GM21737 (cell line): ENCODE data around the gene TIMP2.
"Not testable (repeated sequence)": the region's sequence is repeated elsewhere in the genome, so short reads cannot be mapped to it uniquely, and the experiment has no call there.

ENCODE experiments used
- ATAC-seq: cut with Tn5 transposase; IDR thresholded peaks from one replicate; pipeline ENCODE4 v1.9.1; 2021; ENCODE audit warnings: mild to moderate bottlenecking, moderate library complexity; ENCODE audit not compliant: unreplicated experiment

TIMP2 gene

GRCh38 chr17:78908426-78908825 is 16.8 kb downstream of the TIMP2 start:
- no peak for ATAC-seq

GRCh38 chr17:78905541-78905940 is 19.6 kb downstream of the TIMP2 start:
- ATAC-seq: no peak

GRCh38 chr17:78905116-78905515 is 20.1 kb downstream of the TIMP2 start:
- no peak for ATAC-seq

- ATAC-seq: no peak
Measured at GRCh38 chr17:78904371-78904770, 20.8 kb downstream of the TIMP2 start.

DNA sequence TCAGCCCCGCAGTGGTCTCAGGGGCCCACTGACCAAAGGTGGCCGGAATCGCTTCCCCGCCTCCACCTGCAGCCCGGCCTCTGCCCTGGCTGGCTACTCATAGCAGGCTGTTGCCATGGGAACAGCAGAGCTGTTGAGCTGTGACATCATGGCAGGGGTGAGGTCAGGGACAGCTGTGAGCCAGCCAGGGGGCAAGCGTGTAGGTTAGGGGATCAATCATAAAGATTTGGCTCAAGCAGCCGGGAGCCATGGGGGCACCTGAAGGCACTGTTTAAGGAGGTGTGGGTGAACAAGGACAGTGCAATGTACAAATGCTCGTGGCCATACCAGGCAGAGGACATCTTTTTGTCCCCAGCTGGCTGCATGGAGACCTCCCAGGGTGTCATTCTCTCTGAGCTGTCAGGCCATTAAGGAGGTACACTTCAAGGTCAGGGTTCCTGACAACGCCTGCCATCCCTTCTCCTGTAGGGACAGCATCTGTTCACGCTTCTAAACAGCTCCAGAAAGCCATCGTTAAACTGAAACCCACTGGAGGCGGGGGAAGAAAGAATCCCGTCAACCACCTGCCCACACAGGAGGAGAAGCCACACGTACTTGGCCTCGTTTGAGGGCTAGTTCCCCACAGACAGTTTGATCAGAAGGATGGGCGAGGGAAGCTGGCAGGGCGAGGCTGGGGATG is 21.9 kb downstream of the TIMP2 start, which contains the start of gene CEP295NL:
Gene CEP295NL (minus strand): TSS at position 101 of the 679 bp plus-strand sequence. CDS start 1,373 bp downstream, outside the sequence.
- ATAC-seq: no peak

GRCh38 chr17:78902231-78902630 is 23.0 kb downstream of the TIMP2 start:
- not testable (repeated sequence) for ATAC-seq

DNA sequence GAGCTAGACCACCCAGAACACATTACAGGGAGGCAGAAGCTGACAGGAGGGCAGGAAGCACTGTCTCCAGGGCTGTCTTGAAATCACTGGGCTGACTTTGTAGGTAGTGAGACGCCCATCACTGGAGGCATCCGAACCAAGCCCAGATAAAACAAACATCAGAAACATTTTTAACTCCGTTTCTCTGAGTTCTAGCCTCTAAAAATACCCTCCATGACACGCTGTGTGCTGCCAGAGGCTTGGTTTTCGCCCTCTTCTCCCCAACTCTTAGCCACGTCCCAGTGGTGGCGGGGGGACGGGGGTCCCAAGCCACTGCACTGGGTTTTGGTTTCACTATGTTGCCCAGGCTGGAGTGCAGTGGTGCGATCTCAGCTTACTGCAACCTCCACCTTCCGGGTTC is 23.4 kb downstream of the TIMP2 start:
- no peak for ATAC-seq

- no peak for ATAC-seq
Measured at GRCh38 chr17:78900816-78901215, 24.4 kb downstream of the TIMP2 start.

- no peak for ATAC-seq
Measured at GRCh38 chr17:78899361-78900260, 25.6 kb downstream of the TIMP2 start.

GRCh38 chr17:78898947-78899346 is 26.2 kb downstream of the TIMP2 start:
- ATAC-seq: no peak

DNA sequence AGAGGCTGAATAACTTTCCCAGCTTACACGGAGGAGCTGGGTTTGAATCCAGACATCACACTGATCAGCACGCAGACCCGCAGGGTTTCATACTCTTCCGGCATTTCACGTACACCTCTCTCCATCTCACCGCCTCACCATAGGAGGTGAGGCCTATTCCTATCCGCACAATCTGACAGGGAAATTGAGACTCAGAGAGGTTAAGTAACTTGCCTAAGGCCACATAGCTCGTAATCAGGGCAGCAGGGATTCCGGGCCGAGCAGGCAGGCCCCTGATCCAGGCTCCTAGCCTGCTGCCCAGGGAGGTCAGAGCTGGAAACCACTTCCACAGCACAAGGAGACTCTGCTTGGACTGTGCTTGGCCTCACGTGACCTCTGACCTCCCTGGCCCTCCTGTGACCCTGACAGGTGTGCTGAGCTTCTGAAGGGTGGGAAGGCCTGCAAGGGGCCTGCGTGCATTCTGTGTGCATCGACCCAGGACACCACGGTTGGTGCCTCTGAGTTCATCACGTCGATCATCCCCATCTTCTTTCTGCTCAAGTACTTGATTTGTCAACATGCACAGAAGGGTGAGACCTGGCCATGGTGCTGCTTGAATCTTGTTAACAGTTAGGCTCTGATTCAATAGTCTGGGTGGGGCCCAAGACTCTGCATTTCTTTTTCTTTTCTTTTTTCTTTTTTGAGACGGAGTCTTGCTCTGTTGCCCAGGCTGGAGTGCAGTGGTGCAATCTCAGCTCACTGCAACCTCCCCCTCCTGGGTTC is 26.9 kb downstream of the TIMP2 start:
- ATAC-seq: no peak

- ATAC-seq: no peak
Measured at GRCh38 chr17:78897664-78898047, 27.5 kb downstream of the TIMP2 start.

- ATAC-seq: no peak
Measured at GRCh38 chr17:78896834-78897663, 28.1 kb downstream of the TIMP2 start.

GRCh38 chr17:78896091-78896833 is 28.9 kb downstream of the TIMP2 start:
- ATAC-seq: no peak

DNA sequence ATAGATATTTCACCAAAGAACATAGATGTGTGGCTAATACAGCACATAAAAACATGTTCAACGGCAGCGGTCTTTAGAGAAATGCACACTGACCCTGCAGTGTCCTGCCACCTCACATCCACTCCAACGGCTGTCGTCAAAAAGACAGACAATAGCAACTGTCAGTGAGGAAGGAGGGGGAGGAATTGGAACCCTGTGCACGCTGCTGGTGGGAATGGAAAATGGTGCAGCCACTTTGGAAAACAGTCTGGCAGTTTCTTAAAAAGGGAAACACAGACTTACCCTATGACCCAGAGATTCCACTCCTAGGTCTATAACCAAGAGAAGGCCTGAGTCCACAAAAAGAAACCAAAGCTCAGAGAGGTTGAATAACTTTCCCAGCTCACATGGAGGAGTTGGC is 29.9 kb downstream of the TIMP2 start:
- ATAC-seq: no peak

DNA sequence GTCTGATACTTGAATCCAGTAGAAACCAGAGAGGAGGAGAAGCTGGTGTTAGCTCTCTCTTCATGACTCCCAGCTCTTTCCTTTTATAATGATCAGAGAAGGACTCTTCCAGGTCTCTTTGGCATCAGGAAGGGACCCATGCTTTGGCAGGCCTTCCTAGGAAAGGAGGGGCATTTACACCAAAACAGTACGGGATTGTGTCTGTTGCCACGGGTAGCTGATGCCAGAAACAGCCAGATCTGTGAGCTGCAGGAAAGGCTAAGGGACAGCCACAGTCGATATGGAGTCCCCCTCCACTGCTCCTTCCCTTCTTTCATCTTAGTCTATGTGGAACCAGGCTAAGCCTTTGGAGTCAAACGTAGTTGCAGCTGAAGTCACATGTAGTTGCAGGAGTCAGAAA is 31.5 kb downstream of the TIMP2 start:
- no peak for ATAC-seq

- ATAC-seq: no peak
Measured at GRCh38 chr17:78892936-78893379, 32.2 kb downstream of the TIMP2 start.

GRCh38 chr17:78892520-78892919 is 32.7 kb downstream of the TIMP2 start:
- ATAC-seq: no peak

- ATAC-seq: no peak
Measured at GRCh38 chr17:78892062-78892456, 33.1 kb downstream of the TIMP2 start.
